Activated gamma-delta T cell (primary cell): ENCODE results near the gene CHAC2.
"Not testable (repeated sequence)": the region's sequence is repeated elsewhere in the genome, so short reads cannot be mapped to it uniquely, and the experiment has no call there.

Source experiments
- DNase-seq: peaks from one replicate; lab custom pipeline; 2025; lab: John Stamatoyannopoulos, UW

The CHAC2 gene

DNA sequence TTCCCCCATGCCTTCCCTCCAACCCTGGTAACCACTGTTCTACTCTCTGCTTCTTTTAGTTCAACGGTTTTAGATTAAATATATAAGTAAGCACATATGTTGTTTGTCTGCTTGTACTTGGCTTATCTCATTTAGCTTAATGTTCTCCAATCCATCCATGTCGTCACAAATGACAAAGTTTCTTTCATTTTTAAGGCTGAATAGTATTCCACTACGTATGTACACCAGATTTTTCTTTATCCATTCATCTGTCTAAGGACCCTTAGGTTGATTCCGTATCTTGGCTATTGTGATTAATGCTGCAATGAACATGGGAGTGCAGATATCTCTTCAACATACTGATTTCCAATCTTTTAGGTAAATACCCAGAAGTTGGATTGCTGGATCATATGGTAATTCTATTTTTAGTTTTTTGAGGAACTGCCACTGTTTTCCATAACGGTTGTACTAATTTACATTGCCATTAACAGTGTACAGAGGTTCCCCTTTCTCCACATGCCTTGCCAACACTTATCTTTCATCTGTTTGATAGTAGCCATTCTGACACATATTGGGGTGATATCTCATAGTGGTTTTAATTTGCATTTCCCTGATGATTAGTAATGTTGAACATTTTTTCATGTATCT is 11.0 kb downstream of the CHAC2 start:
- no peak for DNase-seq

DNA sequence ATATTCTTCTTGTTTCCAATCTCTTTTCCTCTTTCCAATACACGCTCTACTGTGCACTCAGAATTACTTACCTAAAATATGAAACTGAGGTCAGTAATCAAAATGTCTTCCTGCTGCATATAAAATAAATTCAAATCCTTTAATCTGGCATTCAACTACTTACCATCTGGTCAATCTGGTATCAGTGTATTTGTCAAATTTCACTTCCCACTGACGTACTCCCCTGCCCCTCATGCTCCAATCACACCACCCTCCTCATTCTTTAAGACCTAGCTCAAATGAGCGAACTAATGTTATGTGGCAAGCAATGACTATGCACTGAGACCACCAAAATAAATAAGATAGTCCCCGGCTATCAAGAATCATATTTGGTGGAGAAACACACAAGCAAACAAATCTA is 12.5 kb downstream of the CHAC2 start:
- DNase-seq, result no peak

DNA sequence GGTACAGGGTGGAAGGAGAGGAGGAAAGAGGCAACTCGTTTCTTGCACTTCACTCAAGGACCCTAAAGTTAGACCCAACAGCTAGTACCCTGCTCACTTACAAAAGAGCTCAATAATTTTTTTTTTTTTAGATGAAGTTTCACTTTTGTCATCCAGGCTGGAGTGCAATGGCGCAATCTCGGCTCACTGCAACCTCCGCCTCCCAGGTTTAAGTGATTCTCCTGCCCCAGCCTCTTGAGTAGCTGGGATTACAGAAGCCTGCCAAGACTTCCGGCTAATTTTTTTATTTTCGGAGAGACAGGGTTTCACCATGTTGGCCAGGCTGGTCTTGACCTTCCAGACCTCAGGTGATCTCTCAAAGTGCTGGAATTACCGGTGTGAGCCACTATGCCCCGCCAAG is 15.1 kb downstream of the CHAC2 start:
- no peak for DNase-seq

DNA sequence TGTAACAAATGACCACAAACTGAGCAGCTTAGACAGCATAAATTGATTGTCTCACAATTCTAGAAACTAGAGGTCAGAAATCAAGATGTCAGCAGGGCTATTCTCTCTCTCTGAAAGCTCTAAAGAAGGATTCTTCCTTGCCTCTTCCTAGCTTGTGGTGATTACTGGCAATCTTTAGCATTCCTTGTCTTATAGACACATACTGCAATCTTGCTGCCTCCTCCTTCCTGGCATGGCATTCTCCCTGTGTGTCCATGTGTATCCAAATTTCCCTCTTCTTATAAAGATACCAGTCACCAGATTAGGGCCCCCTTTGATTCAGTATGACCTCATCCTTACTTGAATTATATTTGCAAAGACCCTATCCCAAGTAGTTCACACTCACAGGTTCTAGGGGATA is 16.8 kb downstream of the CHAC2 start:
- DNase-seq, result no peak

DNA sequence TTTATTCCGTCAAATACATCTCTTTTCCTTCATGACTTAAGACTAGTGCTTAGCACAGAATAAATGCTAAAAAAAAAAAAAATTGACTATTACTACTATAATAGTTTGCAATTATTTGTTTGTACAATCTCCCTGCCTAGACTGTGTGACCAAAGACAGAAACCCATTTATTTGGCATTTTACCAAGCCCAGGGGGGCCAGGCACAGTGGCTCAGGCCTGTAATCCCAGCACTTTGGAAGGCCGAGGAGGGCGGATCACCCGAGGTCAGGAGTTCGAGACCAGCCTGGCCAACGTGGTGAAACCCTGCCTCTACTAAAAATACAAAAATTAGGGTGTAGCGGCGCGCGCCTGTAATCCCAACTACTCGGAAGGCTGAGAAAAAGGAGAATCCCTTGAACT is 17.8 kb downstream of the CHAC2 start:
- DNase-seq, result no peak

DNA sequence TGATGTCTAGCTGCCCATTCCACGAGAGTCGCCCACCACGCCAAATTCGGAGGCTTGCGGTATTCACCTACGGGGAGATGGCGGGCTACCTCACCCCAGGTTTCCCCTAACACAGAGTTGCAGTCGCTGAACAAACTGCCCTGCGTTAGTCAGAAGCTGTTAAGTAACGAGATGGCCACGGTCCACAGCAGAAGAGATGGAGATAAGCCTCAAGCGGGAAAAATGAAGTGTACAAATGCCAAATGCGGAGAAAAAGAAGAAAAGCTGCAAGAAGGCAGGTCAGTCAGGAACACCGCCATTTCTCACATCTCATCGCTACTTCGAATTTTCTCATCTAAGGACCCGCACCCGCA is 18.7 kb downstream of the CHAC2 start:
- DNase-seq, result no peak

DNA sequence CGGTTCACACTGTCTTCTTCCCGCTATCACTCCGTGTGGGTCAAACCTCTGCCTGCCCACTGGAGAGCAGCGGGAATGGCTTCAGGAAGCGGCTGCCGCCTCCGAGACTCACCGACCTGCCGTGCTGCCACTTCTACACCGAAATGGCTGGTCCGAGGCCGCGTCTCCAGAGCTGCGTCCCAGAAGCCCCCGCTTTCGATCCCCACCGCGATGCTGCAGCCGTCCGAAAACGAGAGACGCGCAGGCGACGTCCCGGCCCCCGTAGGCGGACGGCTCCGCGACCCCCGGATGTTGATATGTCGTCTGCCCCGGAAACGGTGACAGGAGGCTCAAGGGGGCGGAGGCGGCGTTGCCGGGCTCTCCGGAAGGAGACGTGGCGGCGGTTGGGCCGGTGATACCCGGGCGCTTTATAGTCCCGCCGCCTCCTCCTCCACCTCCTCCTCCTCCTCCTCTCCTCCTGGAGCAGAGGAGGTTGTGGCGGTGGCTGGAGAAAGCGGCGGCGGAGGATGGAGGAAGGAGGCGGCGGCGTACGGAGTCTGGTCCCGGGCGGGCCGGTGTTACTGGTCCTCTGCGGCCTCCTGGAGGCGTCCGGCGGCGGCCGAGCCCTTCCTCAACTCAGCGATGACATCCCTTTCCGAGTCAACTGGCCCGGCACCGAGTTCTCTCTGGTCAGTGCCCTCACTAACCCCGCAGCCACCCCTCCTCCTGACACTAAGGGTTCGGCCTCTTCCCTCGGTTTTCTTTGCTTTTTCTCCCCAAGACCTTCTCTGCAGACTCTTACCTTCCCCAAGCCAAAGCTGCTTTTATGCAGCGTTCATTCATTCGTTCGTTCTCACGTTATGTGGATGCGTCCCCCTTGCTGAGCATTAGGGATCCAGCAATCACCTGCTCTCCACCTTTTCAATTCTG is 19.4 kb downstream of the CHAC2 start, which contains the start of the genes ASB3 and ERLEC1:
TSS of gene ASB3 (minus strand) at position 249 of the 909 bp plus-strand sequence. CDS start 21,381 bp downstream, outside the sequence.
TSS of gene ERLEC1 (plus strand) at position 340 of the 909 bp plus-strand sequence. CDS start at position 507, 167 bp downstream.
- peak; percentile 91 for DNase-seq

DNA sequence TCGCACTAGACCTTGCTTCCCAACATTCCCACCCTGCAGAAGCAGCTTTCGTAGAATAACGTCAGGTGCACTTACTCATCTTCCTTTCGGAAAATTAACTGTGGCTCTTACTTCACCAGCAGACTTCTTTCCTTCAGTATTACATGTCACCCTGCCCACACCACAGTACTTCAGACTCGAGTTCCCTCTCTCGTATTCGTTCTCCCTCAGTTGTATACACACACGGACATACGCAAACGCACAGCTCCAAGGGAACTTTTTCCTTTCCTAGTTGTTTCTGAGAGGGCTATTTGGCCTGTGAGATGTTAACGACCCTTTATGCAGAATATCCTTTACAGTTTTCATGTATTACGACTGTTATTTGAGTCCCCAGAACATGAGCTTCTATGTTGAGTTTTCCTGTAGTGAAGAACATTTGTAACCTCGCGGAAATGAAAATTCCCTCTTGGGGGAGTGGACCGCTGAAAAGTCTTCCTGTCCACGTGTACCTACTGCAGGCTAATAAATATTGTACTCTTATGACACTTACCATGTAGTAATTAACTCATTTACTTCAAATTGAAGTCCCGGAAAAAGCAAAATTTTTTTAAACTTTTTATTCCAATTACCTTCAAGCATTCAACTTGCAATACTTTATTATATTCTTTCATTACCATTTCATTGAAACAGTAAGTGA is 20.1 kb downstream of the CHAC2 start:
- no peak for DNase-seq

DNA sequence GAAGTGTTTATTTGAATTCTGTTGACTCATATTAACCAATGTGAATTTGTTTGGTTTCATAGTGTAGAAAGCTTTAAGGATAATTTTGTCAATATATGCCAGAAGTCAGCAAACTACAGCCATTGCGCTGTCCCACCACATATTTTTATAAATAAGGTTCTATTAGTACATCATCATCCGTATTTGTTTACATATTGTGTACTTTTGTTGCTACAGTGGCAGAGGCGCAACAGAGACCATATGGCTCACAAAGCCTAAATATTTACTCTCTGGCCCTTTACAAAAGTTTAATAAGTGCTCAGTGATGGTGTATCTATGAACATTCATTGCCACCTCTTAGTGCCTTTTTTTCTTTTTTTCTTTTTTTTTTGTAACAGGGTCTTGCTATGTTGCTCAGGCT is 25.7 kb downstream of the CHAC2 start:
- DNase-seq, result no peak

DNA sequence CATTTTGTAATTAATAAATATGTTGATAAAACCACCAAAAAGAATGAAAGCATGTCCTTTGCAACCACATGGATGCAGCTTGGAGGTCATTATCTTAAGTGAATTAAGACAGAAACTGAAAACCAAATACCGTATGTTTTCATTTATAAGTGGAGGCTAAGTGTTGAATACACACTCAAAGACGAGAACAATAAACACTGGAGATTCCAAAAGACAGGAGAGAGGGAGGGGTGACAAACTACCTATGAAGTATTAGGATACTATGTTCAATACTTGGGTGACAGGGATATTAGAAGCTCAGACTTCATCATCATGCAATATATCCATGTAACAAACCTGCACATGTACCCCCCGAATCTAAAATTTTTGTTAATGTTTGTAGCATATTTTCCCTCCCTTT is 26.2 kb downstream of the CHAC2 start:
- no peak for DNase-seq

DNA sequence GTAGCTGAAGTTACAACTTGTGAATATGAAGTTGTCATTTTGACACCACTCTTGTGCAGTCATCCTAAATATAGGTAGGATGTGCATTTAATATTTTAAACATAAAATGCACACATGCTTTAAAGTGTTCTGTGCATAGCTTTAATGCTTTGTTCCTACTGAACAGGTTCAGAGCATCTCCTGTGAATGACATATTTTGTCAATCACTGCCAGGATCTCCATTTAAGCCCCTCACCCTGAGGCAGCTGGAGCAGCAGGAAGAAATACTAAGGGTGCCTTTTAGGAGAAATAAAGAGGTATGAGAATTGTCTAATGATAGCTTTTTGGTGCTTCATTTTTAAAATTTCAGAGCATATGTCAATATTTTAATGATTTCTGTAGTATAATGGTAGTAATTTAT is 33.9 kb downstream of the CHAC2 start:
- DNase-seq, result no peak

DNA sequence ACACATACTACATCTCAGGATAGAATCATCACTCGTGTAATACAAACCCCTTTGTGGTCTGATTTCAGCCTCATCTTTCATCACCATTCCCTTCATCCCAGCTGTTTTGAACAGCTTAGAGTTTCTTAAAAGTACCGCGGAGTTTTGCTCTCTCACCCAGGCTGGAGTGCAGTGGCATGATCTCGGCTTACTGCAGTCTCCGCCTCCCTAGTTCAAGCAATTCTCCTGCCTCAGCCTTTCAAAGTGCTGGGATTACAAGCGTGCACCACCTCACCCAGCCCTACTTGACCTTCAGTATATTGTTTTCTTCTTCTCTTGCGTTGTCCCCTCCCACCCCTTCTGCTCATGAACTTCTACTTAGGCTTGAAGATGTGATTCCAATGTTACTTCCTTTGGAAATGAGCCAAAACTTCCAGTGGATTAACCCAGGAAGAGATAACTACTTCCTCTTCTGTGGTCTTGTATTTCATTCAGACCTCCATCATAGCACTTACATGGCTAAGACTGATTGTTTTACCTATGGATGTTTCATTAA is 35.1 kb downstream of the CHAC2 start:
- no peak for DNase-seq

DNA sequence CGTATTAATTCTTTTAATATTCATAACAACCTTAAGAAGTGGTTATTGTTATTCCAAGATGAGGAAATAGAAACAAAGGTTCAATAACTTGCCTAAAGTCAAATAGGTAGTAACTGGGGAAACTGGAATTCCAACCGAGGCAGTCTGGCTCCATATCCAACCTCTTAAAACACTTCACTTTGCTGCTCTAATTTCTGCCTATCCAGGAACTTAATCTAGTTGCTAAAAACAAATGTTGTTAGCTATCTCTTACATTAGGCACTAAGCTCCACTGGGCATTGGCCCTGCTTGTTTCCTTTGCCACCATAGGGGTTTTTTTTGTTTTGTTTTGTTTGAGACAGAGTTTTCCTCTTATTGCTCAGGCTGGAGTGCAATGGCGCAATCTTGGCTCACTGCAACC is 44.0 kb downstream of the CHAC2 start:
- no peak for DNase-seq

DNA sequence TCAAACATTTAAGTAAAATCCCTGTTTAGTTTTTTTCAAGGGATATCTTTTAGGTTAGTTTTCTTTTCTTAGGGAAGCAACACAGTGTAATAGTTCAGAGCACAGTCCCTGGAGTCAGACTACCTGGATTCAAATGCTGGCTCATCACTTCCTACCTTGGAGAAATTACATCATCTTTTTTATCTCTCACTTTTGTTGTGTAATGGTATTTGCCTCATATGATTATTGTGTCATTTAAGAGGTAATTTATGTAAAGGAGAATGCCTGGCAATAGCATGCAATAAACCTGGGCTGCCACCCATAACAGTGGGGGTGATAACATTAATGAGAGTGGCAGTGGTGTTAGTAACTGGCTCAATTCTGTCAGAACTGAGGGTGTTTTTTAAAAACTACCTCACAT is 45.5 kb downstream of the CHAC2 start:
- no peak for DNase-seq

DNA sequence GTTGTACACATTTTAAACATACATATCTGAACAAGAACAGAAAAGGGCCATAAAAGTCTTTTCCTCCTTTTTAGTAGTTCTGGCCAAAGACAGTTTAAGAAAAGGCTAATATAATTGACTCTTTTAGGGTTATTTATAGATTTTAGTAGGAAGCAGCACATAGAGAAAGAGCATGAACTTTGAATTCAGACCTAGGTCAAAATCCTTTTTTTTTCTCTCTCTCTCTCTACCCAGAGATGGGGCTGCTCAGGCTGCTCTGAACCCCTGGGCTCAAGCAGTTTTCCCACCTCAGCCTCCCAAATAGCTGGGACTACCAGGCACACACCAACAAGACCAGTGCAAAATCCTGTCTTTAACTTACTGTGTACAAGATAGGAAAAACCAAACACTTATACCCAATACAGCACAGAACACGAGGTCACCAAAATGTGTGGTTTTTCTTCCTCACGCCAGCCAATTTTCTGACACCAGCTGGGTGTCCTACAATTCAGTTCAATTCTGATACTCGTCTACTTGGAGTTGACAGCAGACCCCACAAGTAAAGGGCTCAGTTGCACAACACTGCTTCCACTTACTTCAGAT is 51.3 kb downstream of the CHAC2 start:
- DNase-seq, result no peak

DNA sequence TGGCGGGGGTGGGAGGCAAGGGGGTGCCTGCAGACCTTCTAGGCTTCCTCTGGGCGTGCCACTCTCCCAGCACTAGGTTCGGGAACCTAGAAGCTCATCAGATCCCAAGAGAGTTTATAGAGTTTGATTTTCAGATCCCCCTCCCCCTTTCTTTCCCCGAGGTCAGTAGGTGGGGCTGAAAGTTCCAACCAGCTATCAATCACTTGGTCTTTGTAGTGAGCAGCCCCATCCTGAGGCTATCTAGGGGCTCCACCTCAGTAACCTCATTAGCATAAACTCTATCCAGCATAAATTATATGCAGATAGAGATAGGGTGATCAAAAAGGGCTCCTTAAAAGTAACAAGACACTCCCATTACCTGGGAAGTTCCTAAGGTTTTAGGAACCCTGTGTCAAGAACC is 52.0 kb downstream of the CHAC2 start:
- DNase-seq, result no peak

DNA sequence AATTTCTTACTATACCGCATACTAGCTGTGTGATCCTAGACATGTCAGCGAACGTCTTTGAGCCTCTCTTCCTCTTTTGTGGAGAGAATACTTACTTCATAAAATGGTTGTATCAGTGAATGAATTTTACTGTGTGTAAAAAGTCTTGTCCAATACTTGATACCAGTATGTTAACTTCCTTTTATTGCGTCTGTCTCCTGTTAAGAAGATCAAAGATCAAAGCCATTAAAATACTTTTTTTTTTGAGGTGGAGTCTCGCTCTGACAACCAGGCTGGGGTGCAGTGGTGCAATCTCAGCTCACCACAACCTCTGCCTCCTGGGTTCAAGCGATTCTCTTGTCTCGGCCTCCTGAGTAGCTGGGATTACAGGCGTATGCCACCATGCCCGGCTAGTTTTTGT is 52.4 kb downstream of the CHAC2 start:
- no peak for DNase-seq

DNA sequence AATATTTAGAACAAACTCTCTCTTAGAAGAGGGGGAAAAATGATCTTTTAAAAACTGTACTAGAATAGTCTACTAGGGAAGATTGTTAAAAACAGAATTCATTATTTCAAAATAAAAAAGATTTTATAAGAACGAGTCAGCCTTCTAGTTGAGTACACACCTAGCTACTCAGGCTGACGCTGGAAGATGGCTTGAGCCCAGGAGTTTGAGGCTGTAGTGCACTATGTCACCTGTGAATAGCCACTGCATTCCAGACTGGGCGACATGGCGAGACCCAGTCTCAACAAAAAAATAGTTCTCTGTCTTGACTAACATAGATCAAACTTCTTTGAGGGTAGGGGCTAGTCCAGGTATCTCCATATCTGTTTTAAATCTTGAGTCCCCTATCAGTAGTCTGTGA is 53.1 kb downstream of the CHAC2 start:
- DNase-seq, result no peak

DNA sequence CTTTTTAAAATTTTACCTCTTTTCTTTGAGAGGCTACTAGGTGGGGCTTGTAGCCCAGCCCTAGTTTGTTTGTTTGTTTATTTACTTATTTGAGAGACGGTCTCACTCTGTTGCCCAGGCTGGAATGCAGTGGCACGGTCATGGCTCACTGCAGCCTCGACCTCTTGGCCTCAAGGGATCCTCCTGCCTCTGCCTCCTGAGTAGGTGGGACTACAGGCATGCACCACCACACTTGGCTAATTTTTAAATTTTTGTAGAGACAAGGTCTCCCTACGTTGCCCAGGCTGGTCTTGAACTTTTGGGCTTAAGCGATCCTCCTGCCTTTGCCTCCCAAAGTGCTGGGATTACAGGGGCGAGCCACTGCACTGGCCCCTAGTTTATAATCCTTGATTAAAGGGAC is 54.2 kb downstream of the CHAC2 start:
- no peak for DNase-seq

DNA sequence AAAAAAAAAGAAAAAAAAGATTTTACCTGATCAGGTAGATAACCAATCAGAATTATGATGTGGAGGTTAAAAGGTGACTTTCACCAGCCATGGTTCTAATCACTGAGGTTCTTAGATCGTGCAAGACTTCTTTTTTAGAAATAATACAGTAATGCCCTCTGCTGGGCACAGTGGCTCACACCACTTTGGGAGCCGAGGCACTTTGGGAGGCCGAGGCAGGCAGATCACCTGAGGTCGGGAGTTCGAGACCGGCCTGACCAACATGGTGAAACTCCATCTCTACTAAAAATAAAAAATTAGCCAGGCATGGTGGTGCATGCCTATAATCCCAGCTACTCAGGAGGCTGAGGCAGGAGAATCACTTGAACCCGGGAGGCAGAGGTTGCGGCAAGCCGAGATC is 56.0 kb downstream of the CHAC2 start:
- DNase-seq, result not testable (repeated sequence)
